Osteocyte (in vitro differentiated cells): ENCODE data around the gene GJD2. TPM values are rescaled to one million over a fixed set of nuclear protein-coding genes. Genes with fewer than 3 reads are reported as not detected.

Experiments
- DNase-seq: peaks from one replicate; pipeline ENCODE4 v3.0.0; 2021; ENCODE audit warnings: mixed read lengths; ENCODE audit not compliant: unreplicated experiment; ENCODE audit errors: extremely low spot score
- H3K27ac Mint-ChIP-seq: one replicate; pipeline ENCODE4 v1.8.0; 2021; ENCODE audit warnings: mild to moderate bottlenecking, mixed read lengths; ENCODE audit not compliant: unreplicated experiment
- H3K27me3 Mint-ChIP-seq: one replicate; pipeline ENCODE4 v1.8.0; 2021; ENCODE audit warnings: mixed read lengths; ENCODE audit not compliant: unreplicated experiment
- H3K36me3 Mint-ChIP-seq: one replicate; pipeline ENCODE4 v1.8.0; 2021; ENCODE audit warnings: mixed read lengths; ENCODE audit not compliant: unreplicated experiment
- H3K4me1 Mint-ChIP-seq: one replicate; pipeline ENCODE4 v1.8.0; 2021; ENCODE audit warnings: mixed read lengths; ENCODE audit not compliant: unreplicated experiment
- H3K4me3 Mint-ChIP-seq: one replicate; pipeline ENCODE4 v1.8.0; 2021; ENCODE audit warnings: mild to moderate bottlenecking, moderate library complexity, mixed read lengths; ENCODE audit not compliant: unreplicated experiment
- H3K9me3 Mint-ChIP-seq: one replicate; pipeline ENCODE4 v1.8.0; 2021; ENCODE audit warnings: mixed read lengths; ENCODE audit not compliant: unreplicated experiment
- total RNA-seq: library from RNA; stranded (reverse); gene quantifications from 2 replicates; pipeline ENCODE4 v1.2.1, GENCODE V29; 2021
- TF ChIP-seq, protein P1 (sequence below): fragments of 200-600 bp; sonication (generic); IDR thresholded peaks from 2 replicates; pipeline ENCODE4 v1.5.0; 2021; ENCODE audit warnings: antibody characterized with exemption, mild to moderate bottlenecking, moderate library complexity

The GJD2 gene
- total RNA-seq, 1 donor from 2014 or later = not detected

DNA sequence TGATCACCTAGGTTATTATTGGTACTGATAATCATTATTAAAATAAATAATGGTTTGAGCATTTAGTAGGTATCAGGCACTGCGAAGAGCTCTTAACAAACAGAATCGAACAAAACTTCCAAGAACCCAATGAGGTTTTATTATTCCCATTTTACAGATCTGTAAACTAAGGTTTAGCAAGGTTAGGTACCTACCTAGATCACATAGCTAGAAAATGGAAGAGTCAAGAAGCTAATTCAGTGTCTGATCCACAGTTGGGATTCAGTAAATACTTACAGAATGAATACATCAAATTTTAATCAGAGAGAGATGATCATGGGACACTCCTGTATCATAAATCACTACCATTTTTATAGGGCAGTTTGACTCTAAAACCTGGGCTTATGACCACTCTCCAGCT lies 15.5 kb downstream of the GJD2 start:
- no peak overlapping the region for H3K27ac Mint-ChIP-seq
- no peaks in the 10 kb centered on the region for H3K36me3 Mint-ChIP-seq
- TF ChIP-seq, protein P1, sequence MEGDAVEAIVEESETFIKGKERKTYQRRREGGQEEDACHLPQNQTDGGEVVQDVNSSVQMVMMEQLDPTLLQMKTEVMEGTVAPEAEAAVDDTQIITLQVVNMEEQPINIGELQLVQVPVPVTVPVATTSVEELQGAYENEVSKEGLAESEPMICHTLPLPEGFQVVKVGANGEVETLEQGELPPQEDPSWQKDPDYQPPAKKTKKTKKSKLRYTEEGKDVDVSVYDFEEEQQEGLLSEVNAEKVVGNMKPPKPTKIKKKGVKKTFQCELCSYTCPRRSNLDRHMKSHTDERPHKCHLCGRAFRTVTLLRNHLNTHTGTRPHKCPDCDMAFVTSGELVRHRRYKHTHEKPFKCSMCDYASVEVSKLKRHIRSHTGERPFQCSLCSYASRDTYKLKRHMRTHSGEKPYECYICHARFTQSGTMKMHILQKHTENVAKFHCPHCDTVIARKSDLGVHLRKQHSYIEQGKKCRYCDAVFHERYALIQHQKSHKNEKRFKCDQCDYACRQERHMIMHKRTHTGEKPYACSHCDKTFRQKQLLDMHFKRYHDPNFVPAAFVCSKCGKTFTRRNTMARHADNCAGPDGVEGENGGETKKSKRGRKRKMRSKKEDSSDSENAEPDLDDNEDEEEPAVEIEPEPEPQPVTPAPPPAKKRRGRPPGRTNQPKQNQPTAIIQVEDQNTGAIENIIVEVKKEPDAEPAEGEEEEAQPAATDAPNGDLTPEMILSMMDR = no peak
- DNase-seq = no peak
- no peaks in the 10 kb centered on the region for H3K4me1 Mint-ChIP-seq
- H3K27me3 Mint-ChIP-seq = peaks cover 78% of the 10 kb centered on the region
- H3K4me3 Mint-ChIP-seq = no peak overlapping the region
- H3K9me3 Mint-ChIP-seq = no peaks in the 10 kb centered on the region

DNA sequence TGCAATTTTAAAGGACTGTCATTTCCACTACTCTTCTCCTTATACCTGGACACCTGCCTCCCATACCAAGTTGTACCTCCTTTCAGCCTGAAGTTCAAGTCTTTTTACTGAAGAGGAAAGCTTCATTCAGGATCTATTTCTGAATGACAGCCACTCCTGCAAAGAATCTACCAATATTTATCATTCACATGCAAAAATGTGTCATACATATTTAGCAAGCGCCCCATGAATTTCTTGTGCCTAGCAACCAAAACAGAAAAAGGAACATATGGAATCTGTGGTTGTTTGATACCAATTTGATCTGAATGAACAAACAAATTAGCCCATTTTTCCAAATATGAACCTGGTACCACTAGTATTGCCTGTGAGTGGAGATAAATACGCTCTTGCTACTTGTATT lies 16.8 kb downstream of the GJD2 start:
- Mint-ChIP-seq H3K9me3 (no peaks in the 10 kb centered on the region), H3K4me3 (no peak overlapping the region), H3K27ac (no peak overlapping the region), H3K36me3 (no peaks in the 10 kb centered on the region), H3K27me3 (peaks cover 76% of the 10 kb centered on the region), H3K4me1 (no peaks in the 10 kb centered on the region)
- DNase-seq = no peak
- TF ChIP-seq, protein P1 = no peak

DNA sequence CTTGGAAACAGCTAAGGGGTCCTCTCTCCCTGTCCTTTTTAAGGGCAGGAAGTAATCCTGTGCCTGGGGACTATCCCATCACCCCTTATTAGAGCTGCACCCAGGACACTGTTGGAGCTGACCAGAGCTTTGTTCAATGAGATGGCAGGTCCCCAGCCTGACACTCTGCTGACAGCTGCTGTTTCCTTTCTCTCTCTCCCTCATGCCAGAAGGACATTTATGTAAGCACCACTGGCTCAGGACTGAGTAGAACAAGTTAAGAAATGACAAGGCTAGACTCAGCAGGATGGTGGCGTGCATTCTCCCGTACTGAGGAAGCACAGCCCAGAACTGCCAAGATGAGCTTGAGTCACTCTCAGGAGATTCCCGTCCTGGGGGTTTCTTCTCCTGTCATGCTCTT lies 17.3 kb downstream of the GJD2 start:
- no peak overlapping the region for H3K27ac Mint-ChIP-seq
- H3K36me3 Mint-ChIP-seq = no peaks in the 10 kb centered on the region
- no peak for DNase-seq

DNA sequence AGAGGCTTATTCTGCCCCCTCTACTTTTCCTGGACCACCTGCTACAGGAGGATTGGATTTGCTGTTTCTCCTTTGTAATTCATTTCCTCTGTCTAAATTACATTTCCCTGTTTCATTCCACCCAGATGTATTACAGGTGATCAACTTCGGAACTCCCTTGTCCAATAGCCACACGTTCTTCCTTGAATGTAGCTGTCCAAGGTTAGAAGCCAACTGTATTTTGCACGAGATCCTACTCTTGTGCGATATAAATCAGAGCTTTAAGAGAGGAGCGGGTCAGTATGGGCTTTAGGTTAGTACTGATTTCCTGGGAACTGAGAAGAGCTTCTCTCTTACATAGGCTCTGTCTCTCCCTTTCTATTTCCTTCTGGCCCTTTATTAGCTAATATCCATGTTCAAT lies 20.5 kb downstream of the GJD2 start:
- H3K4me3 Mint-ChIP-seq = no peak overlapping the region
- peaks cover 6% of the 10 kb centered on the region for H3K4me1 Mint-ChIP-seq
- DNase-seq = no peak
- no peaks in the 10 kb centered on the region for H3K9me3 Mint-ChIP-seq
- peaks cover 56% of the 10 kb centered on the region for H3K27me3 Mint-ChIP-seq
- H3K36me3 Mint-ChIP-seq = no peaks in the 10 kb centered on the region
- H3K27ac Mint-ChIP-seq = no peak overlapping the region
- TF ChIP-seq, protein P1 = no peak

More for the DNA sequence above, 17.3 kb downstream of the GJD2 start:
- Mint-ChIP-seq H3K4me1 (no peaks in the 10 kb centered on the region), H3K4me3 (no peak overlapping the region), H3K9me3 (no peaks in the 10 kb centered on the region), H3K27me3 (peaks cover 77% of the 10 kb centered on the region)
- TF ChIP-seq, protein P1 = no peak

DNA sequence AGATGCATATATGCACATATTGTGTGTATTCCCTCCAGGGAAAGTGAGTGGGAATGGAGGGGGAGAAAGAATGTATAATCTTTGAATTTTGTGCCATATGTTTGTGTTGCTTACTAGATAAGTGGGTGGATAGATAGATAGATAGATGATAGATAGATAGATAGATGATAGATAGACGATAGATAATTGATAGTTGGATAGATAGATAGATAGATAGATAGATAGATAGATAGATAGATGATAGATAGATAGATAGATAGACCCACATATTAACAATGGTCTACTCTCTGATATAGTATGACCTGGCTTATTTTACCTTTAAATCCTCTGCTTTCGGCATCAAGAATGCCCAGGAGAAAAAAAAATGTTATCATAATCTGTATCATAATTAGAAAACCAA lies 21.2 kb downstream of the GJD2 start:
- no peak overlapping the region for H3K4me3 Mint-ChIP-seq
- H3K27ac Mint-ChIP-seq = no peak overlapping the region
- TF ChIP-seq, protein P1 = no peak
- peaks cover 10% of the 10 kb centered on the region for H3K4me1 Mint-ChIP-seq
- no peak for DNase-seq
- peaks cover 49% of the 10 kb centered on the region for H3K27me3 Mint-ChIP-seq
- H3K36me3 Mint-ChIP-seq = no peaks in the 10 kb centered on the region
- no peaks in the 10 kb centered on the region for H3K9me3 Mint-ChIP-seq
